Neuron (in vitro differentiated cells): ENCODE data around the gene SLC2A10.

Source experiments
- H2AFZ ChIP-seq: one replicate; pipeline ENCODE4 v1.6.1; 2013; ENCODE audit warnings: low read depth, mild to moderate bottlenecking, inconsistent platforms, low read length, moderate library complexity
- H3K27me3 ChIP-seq: one replicate; pipeline ENCODE4 v1.6.1; 2013; ENCODE audit warnings: low read length; ENCODE audit not compliant: insufficient read depth
- H3K36me3 ChIP-seq: one replicate; pipeline ENCODE4 v1.6.1; 2013; ENCODE audit warnings: low read length; ENCODE audit not compliant: insufficient read depth
- H3K4me1 ChIP-seq: one replicate; pipeline ENCODE4 v1.6.1; 2013; ENCODE audit warnings: low read length; ENCODE audit not compliant: insufficient read depth
- H3K4me3 ChIP-seq: 2 replicates; pipeline ENCODE4 v1.5.1; 2013; ENCODE audit warnings: mild to moderate bottlenecking, low read length, moderate library complexity
- H3K9me3 ChIP-seq: one replicate; pipeline ENCODE4 v1.6.1; 2013; ENCODE audit warnings: low read length

Gene SLC2A10

GRCh38 chr20:46715292-46715756 lies 5.9 kb downstream of the SLC2A10 start:
- H3K4me3 ChIP-seq, result no peak overlapping the region
- no peaks in the 10 kb centered on the region for H3K27me3 ChIP-seq
- no peaks in the 10 kb centered on the region for H3K4me1 ChIP-seq
- H2AFZ ChIP-seq, result no peak overlapping the region
- no peaks in the 10 kb centered on the region for H3K9me3 ChIP-seq
- H3K36me3 ChIP-seq, result no peaks in the 10 kb centered on the region

- H3K4me3 ChIP-seq, result no peak overlapping the region
- H2AFZ ChIP-seq, result no peak overlapping the region
- no peaks in the 10 kb centered on the region for H3K36me3 ChIP-seq
- H3K27me3 ChIP-seq, result no peaks in the 10 kb centered on the region
- no peaks in the 10 kb centered on the region for H3K9me3 ChIP-seq
- H3K4me1 ChIP-seq, result no peaks in the 10 kb centered on the region
Measured at GRCh38 chr20:46717818-46718541, 8.5 kb downstream of the SLC2A10 start.

- Histone ChIP-seq H3K9me3 (no peaks in the 10 kb centered on the region), H3K36me3 (no peaks in the 10 kb centered on the region), H3K4me3 (no peak overlapping the region), H2AFZ (no peak overlapping the region), H3K27me3 (no peaks in the 10 kb centered on the region), H3K4me1 (no peaks in the 10 kb centered on the region)
Measured at GRCh38 chr20:46720019-46720418, 10.6 kb downstream of the SLC2A10 start.

GRCh38 chr20:46720776-46721425 lies 11.5 kb downstream of the SLC2A10 start:
- Histone ChIP-seq H3K4me1 (no peaks in the 10 kb centered on the region), H3K4me3 (no peak overlapping the region), H3K27me3 (no peaks in the 10 kb centered on the region), H3K36me3 (no peaks in the 10 kb centered on the region), H2AFZ (no peak overlapping the region), H3K9me3 (no peaks in the 10 kb centered on the region)

- H3K36me3 ChIP-seq, result no peaks in the 10 kb centered on the region
- H3K4me3 ChIP-seq, result no peak overlapping the region
- H3K4me1 ChIP-seq, result no peaks in the 10 kb centered on the region
- H2AFZ ChIP-seq, result no peak overlapping the region
- H3K27me3 ChIP-seq, result no peaks in the 10 kb centered on the region
- H3K9me3 ChIP-seq, result no peaks in the 10 kb centered on the region
Measured at GRCh38 chr20:46721476-46721875, 12.0 kb downstream of the SLC2A10 start.

- no peaks in the 10 kb centered on the region for H3K4me1 ChIP-seq
- no peaks in the 10 kb centered on the region for H3K27me3 ChIP-seq
- H2AFZ ChIP-seq, result no peak overlapping the region
- H3K4me3 ChIP-seq, result no peak overlapping the region
- H3K36me3 ChIP-seq, result no peaks in the 10 kb centered on the region
- H3K9me3 ChIP-seq, result no peaks in the 10 kb centered on the region
Measured at GRCh38 chr20:46722450-46722849, 13.0 kb downstream of the SLC2A10 start.

- Histone ChIP-seq H3K27me3 (no peaks in the 10 kb centered on the region), H3K36me3 (no peaks in the 10 kb centered on the region), H2AFZ (no peak overlapping the region), H3K4me3 (no peak overlapping the region), H3K4me1 (no peaks in the 10 kb centered on the region), H3K9me3 (no peaks in the 10 kb centered on the region)
Measured at GRCh38 chr20:46723039-46723438, 13.6 kb downstream of the SLC2A10 start.

GRCh38 chr20:46724343-46724959 lies 15.0 kb downstream of the SLC2A10 start:
- no peaks in the 10 kb centered on the region for H3K36me3 ChIP-seq
- no peak overlapping the region for H3K4me3 ChIP-seq
- no peak overlapping the region for H2AFZ ChIP-seq
- H3K9me3 ChIP-seq, result no peaks in the 10 kb centered on the region
- no peaks in the 10 kb centered on the region for H3K27me3 ChIP-seq
- H3K4me1 ChIP-seq, result no peaks in the 10 kb centered on the region

- H3K9me3 ChIP-seq, result peaks cover 3% of the 10 kb centered on the region
- no peaks in the 10 kb centered on the region for H3K4me1 ChIP-seq
- no peaks in the 10 kb centered on the region for H3K27me3 ChIP-seq
- no peak overlapping the region for H2AFZ ChIP-seq
- H3K36me3 ChIP-seq, result no peaks in the 10 kb centered on the region
- no peak overlapping the region for H3K4me3 ChIP-seq
Measured at GRCh38 chr20:46725186-46726165, 16.0 kb downstream of the SLC2A10 start.

- H3K4me1 ChIP-seq, result no peaks in the 10 kb centered on the region
- no peak overlapping the region for H3K4me3 ChIP-seq
- peaks cover 3% of the 10 kb centered on the region for H3K9me3 ChIP-seq
- H3K27me3 ChIP-seq, result no peaks in the 10 kb centered on the region
- no peaks in the 10 kb centered on the region for H3K36me3 ChIP-seq
- no peak overlapping the region for H2AFZ ChIP-seq
Measured at GRCh38 chr20:46731770-46732169, 22.3 kb downstream of the SLC2A10 start.

GRCh38 chr20:46735436-46735835 lies 26.0 kb downstream of the SLC2A10 start:
- no peaks in the 10 kb centered on the region for H3K36me3 ChIP-seq
- no peak overlapping the region for H3K4me3 ChIP-seq
- no peaks in the 10 kb centered on the region for H3K27me3 ChIP-seq
- H3K9me3 ChIP-seq, result peaks cover under 1% of the 10 kb centered on the region
- H3K4me1 ChIP-seq, result no peaks in the 10 kb centered on the region
- no peak overlapping the region for H2AFZ ChIP-seq

- no peaks in the 10 kb centered on the region for H3K9me3 ChIP-seq
- H2AFZ ChIP-seq, result no peak overlapping the region
- no peaks in the 10 kb centered on the region for H3K36me3 ChIP-seq
- no peaks in the 10 kb centered on the region for H3K4me1 ChIP-seq
- peaks cover 13% of the 10 kb centered on the region for H3K27me3 ChIP-seq
- H3K4me3 ChIP-seq, result no peak overlapping the region
Measured at GRCh38 chr20:46739431-46740213, 30.2 kb downstream of the SLC2A10 start.
